ENCODE results near the gene HNRNPU.

Gene HNRNPU

GRCh38 chr1:244841273-244841927, 22.9 kb downstream of the HNRNPU start:
- Mint-ChIP-seq H3K27me3 (ENCODE audit: low read depth, poor library complexity) (no peaks in the 10 kb centered on the region), H3K9me3 (no peaks in the 10 kb centered on the region), H3K4me3 (no peak overlapping the region), H3K4me1 (peaks cover 26% of the 10 kb centered on the region), H3K27ac (peak overlapping the region; percentile 54), H3K36me3 (ENCODE audit: low read depth) (peaks cover 83% of the 10 kb centered on the region)
- DNase-seq, result no peak
- TF ChIP-seq CTCF (IDR thresholded peaks at IDR 0.05), result no peak

- no peaks in the 10 kb centered on the region for H3K9me3 Mint-ChIP-seq
- no peak for TF ChIP-seq CTCF (IDR thresholded peaks at IDR 0.05)
- peak overlapping the region; percentile 54 for H3K27ac Mint-ChIP-seq
- DNase-seq, result no peak
- H3K27me3 Mint-ChIP-seq (ENCODE audit: low read depth, poor library complexity), result no peaks in the 10 kb centered on the region
- peaks cover 72% of the 10 kb centered on the region for H3K36me3 Mint-ChIP-seq (ENCODE audit: low read depth)
- peaks cover 30% of the 10 kb centered on the region for H3K4me1 Mint-ChIP-seq
- H3K4me3 Mint-ChIP-seq, result no peak overlapping the region
These were observed 24.0 kb downstream of the HNRNPU start for GRCh38 chr1:244840219-244840794.

GRCh38 chr1:244839656-244840055, 24.7 kb downstream of the HNRNPU start:
- H3K4me1 Mint-ChIP-seq, result peaks cover 32% of the 10 kb centered on the region
- no peak for TF ChIP-seq CTCF (IDR thresholded peaks at IDR 0.05)
- no peak overlapping the region for H3K4me3 Mint-ChIP-seq
- peaks cover 66% of the 10 kb centered on the region for H3K36me3 Mint-ChIP-seq (ENCODE audit: low read depth)
- no peaks in the 10 kb centered on the region for H3K27me3 Mint-ChIP-seq (ENCODE audit: low read depth, poor library complexity)
- H3K27ac Mint-ChIP-seq, result peak overlapping the region; percentile 95
- no peak for DNase-seq
- no peaks in the 10 kb centered on the region for H3K9me3 Mint-ChIP-seq

- Mint-ChIP-seq H3K36me3 (ENCODE audit: low read depth) (peaks cover 54% of the 10 kb centered on the region), H3K4me1 (peaks cover 44% of the 10 kb centered on the region), H3K27ac (peak overlapping the region; percentile 92), H3K4me3 (peak overlapping the region; percentile 97), H3K9me3 (no peaks in the 10 kb centered on the region), H3K27me3 (ENCODE audit: low read depth, poor library complexity) (no peaks in the 10 kb centered on the region)
- DNase-seq, result no peak
- no peak for TF ChIP-seq CTCF (IDR thresholded peaks at IDR 0.05)
These were observed 26.6 kb downstream of the HNRNPU start for GRCh38 chr1:244837597-244838258.

GRCh38 chr1:244836584-244836983, 27.8 kb downstream of the HNRNPU start:
- Mint-ChIP-seq H3K36me3 (ENCODE audit: low read depth) (peaks cover 42% of the 10 kb centered on the region), H3K27me3 (ENCODE audit: low read depth, poor library complexity) (no peaks in the 10 kb centered on the region), H3K9me3 (no peaks in the 10 kb centered on the region), H3K4me1 (peaks cover 44% of the 10 kb centered on the region), H3K4me3 (peak overlapping the region; percentile 97), H3K27ac (peak overlapping the region; percentile 96)
- DNase-seq, result no peak
- no peak for TF ChIP-seq CTCF (IDR thresholded peaks at IDR 0.05)

Measured in nephron progenitor cell (in vitro differentiated cells).